SW480 (cell line): ENCODE results near the gene CLIC3.
"Not testable (repeated sequence)": the region's sequence is repeated elsewhere in the genome, so short reads cannot be mapped to it uniquely, and the experiment has no call there.

Experiments
- DNase-seq: peaks from one replicate; pipeline ENCODE4 v3.0.0-alpha.2; 2016; ENCODE audit warnings: low spot score

CLIC3 gene

GRCh38 chr9:137017071-137017470 lies 20.7 kb upstream of the CLIC3 start:
- no peak for DNase-seq

- DNase-seq, result no peak
Observed at GRCh38 chr9:137016436-137016835, 20.1 kb upstream of the CLIC3 start.

DNA sequence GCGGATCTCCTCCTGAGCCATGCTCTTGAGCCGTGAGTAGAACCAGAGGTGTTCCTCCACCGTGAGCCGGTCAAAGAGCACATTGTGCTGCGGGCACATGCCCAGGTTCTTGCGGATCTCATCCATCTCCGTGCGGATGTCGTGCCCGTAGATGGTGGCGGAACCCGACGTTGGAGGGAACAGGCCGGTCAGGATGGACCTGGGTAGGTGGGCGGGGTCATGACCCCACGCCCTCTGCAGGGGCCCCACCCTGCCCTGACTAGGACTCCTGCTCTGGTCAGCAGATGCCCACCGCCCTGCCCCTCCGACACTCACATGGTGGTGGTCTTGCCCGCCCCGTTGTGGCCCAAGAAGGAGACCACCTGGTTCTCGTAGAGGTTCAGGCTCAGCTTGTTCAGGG lies 19.6 kb upstream of the CLIC3 start:
- DNase-seq, result no peak

GRCh38 chr9:137015540-137015930 lies 19.2 kb upstream of the CLIC3 start:
- no peak for DNase-seq

DNA sequence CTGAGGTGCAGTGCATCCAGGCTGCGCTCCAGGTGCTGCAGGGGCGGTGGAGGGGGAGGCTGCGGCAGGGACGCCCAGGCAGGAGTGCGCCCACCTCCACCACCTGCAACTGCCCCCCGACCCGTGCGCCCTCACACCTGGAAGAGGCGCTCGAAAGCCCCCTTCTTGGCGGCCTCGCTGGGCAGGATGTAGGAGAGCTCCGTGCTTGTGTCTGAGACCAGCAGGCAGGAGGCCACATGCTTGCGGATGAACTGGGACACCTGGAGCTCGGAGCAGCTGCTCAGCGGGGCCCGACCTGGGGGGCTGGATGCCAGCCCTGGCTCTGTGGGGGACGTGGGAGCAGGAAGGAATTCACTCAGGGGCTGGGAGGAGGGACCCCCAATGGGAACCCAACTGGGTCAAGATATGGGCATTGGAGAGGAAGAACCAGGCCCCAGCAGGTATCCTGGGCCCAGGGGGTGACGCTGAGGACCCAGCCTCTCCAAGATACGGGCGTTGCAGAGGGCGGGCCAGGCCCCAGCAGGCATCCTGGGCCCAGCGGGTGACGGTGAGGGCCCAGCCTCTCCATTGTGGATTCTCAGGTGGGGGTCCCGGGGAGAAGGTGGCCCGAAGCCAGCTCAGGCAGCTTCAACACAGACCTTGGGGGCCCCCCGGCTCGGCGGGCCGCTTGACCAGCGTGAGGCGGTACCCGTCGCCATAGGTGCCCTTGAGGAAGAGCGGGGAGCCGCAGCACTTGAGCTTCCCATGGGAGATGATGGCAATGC lies 18.6 kb upstream of the CLIC3 start:
- DNase-seq, result no peak

DNA sequence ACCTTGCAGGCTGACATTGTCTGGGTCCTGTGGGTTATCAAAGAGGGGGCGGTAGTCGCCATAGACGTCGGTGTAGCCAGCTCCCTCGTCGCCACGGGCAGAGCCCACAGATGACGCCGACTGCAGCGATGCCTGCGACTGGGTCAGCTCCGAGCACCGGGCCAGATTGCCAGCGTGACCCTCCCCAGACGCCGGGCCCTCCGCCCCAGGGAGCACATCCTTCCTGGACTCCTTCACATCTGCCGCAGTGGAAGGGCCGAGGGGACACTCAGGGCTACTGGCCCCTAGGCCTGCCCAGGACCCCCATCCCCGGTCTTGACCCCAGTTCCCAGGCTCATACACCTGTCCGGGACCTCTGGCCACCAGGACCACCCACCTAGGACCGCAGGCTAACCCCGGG lies 17.8 kb upstream of the CLIC3 start:
- no peak for DNase-seq

GRCh38 chr9:137013571-137013940 lies 17.2 kb upstream of the CLIC3 start:
- DNase-seq, result no peak

DNA sequence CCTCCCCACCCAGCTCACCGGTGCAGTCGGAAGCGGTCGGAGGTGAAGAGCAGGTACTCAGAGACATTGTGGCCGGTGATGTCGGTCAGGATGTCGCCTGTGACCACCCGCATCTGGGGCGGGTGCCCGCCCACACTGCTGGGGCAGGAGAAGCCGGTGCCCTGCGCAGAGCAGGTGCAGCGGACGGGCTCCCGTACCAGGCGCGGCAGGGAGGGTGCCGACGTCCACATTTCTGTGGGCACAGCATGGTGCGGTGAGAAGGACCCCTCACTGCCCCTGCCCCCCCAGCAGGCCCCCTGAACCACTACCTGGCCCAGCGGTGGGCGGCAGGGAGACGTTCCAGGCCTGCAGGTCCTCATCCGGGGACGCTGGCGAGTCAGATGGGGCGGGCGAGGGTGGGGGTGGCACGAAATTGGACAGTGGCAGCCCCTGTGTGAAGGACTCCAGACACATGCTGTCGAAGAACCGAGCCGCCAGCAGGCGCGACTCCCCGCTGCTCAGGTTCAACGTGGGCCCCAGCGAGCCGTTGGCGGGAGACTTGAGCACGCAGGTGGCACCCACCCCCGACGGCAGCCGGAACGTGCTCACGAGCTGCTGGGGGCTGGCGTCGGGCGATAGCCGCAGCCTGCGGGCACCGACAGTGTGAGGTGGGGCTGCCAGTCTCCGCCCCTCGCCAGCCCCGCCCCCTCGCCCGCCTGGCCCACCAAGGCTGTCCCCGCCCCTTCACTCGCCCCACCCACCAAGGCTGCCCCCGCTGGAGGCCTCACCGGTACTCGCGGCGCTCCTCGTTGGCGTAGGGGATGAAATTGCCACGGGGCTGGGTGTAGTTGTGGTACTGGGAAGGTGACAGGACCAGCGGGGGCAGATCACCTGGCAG lies 16.6 kb upstream of the CLIC3 start:
- DNase-seq, result no peak

GRCh38 chr9:137011907-137012675 lies 15.7 kb upstream of the CLIC3 start:
- DNase-seq, result no peak

DNA sequence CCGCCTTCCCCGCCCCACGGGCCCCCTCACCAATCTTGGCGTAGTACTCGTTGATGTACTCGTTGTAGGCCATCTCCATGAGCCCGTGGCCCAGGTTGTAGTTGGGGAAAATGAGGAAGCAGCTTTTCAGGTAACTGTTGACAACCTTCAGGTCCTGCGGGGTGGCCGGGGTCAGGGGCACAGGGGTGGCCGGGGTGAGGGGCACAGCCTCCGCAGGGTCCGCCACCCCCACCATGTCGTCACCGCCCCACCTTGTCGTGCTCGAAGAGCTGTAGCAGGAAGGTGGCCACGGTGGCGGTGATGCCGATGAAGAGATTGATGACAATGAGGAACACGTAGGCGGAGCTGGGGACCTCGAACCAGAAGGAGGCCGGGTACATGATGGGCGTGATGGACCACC lies 14.8 kb upstream of the CLIC3 start:
- no peak for DNase-seq

- DNase-seq, result no peak
Observed at GRCh38 chr9:137009938-137010732, 13.8 kb upstream of the CLIC3 start.

- DNase-seq, result no peak
Observed at GRCh38 chr9:137009217-137009616, 12.8 kb upstream of the CLIC3 start.

GRCh38 chr9:137008312-137008711 lies 11.9 kb upstream of the CLIC3 start:
- no peak for DNase-seq

DNA sequence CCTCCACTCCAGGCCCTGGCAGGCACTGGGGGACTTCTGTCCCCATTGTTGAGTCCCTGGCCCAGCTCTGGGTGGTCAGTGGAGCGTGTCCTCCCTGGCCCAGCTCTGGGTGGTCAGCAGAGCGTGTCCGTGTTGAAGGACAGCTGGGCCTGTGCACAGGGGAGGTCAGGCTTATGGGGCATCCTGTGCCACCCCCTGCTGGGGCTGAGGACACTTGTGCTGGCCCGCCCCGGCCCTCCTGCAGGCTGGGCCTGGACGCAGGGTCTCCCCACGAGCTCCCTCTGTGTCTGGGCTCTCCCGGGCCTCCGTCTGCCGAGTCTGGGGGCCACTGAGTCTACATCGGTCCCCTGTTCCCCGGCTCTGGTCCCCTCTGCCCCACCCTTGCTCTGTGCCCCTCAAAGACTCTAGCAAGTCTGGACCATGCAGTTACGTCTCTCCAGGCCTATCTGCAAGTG lies 11.5 kb upstream of the CLIC3 start:
- DNase-seq, result no peak

DNA sequence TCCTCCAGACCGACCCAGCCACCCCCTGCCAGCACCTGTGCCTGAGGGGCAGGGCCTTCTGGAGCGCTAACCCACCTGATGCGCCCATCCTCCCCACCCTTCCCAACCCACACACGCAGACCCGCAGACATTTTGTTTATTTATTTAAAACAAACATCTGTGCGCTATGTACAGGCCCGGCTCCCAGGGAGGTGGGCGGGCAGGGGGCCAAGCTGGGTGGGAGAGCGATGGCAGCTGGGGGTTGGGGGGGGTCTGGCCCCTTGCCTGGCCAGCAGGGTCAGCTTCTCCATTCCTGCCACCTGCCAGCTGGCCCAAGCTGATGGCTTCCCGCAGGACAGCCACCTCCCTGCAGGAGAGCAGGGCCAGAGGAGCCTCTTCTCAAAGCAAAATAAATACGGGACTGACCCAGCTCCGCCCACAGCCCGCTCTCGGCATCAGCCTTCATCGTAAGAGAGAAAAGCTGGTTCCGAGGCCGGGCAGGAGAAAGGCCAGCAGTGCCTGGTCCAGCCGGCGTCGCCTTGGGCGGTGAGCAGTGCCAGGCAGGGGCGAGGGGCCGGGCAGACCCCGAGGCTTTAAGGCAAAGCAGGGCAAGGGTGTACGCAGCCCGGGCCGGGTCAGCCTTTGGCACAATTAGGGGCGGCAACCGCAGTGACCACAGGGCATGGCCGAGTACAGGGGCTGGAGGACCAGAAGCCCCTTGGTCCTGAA lies 10.9 kb upstream of the CLIC3 start:
- no peak for DNase-seq

GRCh38 chr9:137006116-137007003 lies 10.0 kb upstream of the CLIC3 start:
- DNase-seq, result no peak

DNA sequence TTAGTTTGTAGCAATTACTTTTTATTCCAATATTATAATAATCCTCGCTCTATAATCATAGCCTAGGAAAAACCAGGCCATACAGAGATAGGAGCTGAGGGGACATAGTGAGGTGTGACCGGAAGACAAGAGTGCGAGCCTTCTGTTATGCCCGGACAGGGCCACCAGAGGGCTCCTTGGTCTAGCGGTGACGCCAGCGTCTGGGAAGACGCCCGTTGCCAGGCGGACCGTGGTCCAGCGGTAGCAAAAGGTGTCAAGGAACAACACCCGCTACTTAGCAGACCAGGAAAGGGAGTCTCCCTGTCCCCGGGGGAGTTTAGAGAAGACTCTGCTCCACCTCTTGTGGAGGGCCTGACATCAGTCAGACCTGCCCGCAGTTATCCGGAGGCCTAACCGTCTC lies 7.9 kb upstream of the CLIC3 start:
- not testable (repeated sequence) for DNase-seq

DNA sequence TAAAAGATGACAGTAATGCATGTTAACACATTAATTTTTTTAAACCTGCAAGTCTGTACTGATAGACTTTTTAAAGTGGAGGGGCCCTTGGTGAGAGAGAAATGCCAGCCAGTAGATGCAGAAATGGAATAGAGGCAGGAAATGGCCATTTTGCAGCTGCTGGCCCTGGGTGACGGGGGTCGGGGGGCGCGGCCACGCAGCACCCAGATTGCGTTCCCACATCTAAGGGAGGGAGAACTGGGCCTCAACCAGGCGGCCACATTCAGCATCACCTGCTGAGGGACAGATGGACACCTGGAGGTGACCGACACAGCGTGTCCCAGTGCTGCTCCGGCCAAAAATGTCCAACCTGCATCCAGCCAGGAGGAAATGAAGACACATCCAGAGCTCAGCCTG lies 6.3 kb upstream of the CLIC3 start:
- no peak for DNase-seq

DNA sequence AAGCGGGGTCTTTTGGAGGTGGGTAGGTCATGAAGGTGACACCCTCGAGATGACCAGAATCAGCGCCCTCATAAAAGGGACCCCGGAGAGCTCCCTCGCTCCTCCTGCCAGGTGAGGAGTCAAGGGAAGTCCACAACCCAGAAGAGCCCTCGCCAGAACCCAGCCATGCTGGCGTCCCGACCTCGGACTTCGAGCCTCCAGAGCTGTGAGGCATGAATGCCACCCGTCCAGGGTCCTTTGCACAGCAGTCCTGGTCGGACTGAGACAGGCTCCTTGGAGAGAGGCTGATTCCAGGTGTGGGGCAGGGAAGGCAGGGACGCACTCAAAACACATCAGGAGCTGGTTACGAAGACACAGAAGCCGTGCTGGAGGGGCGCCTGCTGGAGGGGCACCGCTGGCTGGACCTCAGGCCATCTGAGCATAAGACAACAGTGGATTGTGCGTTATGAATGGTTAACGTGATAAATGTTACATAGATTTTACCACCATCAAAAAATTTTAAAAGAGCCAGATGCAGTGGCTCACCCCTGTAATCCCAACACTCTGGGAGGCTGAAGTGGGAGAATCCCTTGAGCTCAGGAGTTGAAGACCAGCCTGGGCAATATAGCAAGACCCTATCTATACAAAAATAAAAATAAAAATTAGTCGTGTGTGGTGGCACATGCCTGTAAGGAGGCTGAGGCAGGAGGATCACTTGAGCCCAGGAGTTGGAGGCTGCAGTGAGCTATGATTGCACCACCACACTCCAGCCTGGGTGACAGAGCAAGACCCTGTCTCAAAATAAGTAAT lies 5.7 kb upstream of the CLIC3 start:
- DNase-seq, result no peak
